ENCODE measurements around the gene TCF12.

TCF12 gene

DNA sequence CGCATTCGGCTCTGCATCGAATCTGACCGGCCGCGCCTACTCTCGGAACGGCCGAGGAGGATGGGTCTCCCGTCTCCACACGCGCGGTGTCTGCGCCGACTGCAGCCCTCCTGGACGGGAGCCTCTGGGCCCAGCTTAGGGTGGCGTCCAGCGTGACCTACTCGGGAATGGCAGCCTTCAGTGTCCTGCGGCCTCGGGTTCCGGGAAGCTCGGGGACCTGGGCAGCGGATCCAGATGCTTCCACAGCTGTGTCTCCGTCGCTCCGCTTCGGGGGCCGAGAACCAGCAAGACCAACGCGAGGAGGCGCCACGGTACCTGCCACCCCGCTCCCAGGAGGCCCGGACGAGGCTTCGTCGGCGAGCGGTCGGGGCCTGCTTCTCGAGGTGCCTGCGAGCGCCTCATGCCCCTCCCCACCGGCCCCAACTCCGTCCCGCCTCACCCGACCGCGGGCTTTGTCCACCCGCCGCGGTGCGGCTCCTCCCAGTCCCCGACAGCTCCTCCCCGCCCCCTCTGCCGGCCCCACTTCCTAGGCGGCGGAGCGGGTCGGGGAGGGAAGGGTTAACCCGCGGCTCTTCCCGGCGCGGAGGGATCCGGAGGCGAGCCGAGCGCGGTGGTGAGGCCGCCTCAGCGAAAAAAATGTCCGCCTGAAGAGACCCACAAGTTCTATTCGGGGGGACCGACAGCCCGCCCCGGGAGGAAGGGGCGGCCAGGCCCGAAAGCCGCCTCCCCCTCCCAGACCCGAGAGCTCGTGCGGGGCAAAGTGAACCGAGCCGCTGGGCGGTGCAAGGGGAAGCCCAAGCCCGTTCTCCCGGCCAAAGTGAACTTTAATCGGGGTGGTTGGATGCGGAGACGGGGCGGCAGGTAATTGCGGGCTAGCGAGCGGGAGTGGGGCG, at the start of gene TCF12:
TSS of gene TCF12 (plus strand) at position 599 of the 893 bp plus-strand sequence. CDS start 1,270 bp downstream, outside the sequence.
- DNase-seq (ENCODE audit: low read depth in 2 of 2) = peak; percentile 96

DNA sequence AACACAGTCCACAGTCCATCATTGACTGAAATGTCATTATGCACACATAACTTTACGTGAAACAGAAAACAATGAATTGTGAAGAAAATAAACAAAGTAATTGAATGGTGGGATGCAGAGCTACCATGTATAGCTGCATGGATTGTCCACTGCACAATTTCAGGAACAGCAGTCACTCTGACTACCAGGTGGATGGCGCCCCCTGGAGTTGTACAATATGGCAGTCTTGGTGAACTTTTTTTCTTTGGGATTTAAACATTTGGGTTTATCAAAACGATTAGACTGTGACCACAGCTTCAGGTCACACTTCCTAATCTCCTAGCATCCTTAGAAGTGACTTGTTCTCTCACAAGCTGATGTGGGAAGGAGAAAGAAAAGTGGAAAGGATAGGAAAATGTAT, 48.9 kb upstream of the TCF12 start:
- no peak for DNase-seq (ENCODE audit: low read depth in 2 of 2)

DNA sequence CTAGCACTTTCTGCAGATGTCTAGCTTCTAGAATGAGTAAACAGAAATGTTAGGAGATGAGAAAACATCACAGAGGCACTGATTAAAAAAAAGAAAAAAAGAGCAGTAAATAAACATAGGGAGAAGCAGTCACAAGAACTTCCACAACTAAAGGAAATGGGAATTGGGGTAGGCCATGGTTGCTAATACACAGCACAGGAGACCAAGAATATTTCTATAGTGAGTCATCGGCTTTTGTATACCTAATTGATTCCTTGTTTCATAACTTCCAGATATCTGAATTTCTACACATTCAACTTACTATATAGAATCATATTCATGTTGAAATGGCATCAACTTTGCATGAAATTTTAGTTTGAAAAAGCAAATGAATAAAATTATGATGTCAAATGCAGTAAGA, 47.3 kb upstream of the TCF12 start:
- DNase-seq (ENCODE audit: low read depth in 2 of 2) = peak; percentile 69 to 74

DNA sequence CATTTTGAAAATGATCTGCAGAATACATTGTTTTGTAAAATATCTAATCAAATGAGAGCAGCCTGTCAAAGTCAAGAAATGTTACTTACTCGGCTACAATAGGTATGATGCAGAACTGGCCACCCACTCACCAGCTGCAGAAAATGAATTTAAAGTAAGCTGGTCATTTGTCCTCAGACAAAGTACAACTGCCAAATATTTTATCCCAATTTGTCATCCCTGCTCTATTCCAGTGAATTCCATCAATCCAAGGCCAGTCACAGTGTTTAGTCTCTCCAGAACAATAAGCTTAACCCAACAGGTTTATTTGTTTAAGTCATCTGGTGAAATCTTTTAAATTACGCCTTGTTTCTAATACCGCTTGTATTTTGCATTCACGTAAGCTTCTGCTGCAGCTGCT, 46.6 kb upstream of the TCF12 start:
- no peak for DNase-seq (ENCODE audit: low read depth in 2 of 2)

GRCh38 chr15:56877255-56877970, 41.0 kb upstream of the TCF12 start:
- no peak for DNase-seq (ENCODE audit: low read depth in 2 of 2)

- no peak for DNase-seq (ENCODE audit: low read depth in 2 of 2)
Measured at GRCh38 chr15:56879502-56879901, 38.9 kb upstream of the TCF12 start.

GRCh38 chr15:56883088-56883487, 35.4 kb upstream of the TCF12 start:
- no peak for DNase-seq (ENCODE audit: low read depth in 2 of 2)

GRCh38 chr15:56886363-56886931, 32.0 kb upstream of the TCF12 start:
- no peak for DNase-seq (ENCODE audit: low read depth in 2 of 2)

GRCh38 chr15:56886932-56887781, 31.3 kb upstream of the TCF12 start:
- peak; percentile 93 to 94 for DNase-seq (ENCODE audit: low read depth in 2 of 2)

DNA sequence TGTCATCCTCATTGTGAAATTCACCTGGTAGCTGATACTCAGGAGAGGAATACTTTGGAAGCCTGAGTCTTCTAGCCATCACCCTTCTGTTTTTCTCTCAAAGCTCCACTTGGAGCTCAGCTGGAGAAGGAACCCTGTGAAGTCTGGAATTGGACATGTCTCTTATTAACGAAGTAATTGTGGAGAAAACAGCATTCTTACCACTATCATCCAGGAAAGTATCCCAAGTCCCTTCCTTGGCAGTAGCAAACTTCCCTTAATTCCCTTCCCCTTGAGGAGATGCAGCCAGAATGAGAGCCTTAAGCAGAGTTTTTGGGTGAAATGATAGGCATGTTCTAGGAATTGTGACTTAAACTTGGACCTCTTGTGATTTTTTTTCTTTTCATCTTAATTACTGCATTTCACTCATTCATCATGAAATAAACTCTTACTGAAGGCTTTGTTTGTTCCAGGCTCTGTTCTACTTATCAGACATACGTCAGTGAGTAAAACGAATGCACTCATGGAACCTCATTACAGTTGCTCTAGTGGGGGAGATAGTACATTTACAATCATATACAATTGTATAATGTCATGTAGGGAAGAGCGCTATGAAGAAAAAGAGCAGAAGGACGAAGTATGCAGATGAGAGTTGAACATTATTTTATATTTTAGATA, 30.5 kb upstream of the TCF12 start:
- no peak for DNase-seq (ENCODE audit: low read depth in 2 of 2)

DNA sequence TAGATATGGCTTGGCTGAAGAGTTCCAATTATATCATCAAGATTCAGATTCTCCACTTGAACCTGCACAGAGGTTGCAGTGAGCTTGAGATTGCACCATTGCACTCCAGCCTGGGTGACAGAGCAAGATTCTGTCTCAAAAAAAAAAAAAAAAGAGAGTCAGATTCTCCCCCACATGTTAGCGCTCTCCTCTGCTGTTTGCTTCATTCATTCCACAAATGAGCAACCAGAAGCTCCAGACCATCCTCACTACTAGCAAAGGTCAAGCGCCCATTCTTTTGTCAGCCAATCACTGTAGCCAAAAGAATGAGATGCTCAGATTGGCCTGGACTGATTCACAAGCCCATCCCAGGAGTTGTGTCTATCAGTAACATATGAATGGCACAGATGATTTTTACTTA, 28.4 kb upstream of the TCF12 start:
- no peak for DNase-seq (ENCODE audit: low read depth in 2 of 2)

DNA sequence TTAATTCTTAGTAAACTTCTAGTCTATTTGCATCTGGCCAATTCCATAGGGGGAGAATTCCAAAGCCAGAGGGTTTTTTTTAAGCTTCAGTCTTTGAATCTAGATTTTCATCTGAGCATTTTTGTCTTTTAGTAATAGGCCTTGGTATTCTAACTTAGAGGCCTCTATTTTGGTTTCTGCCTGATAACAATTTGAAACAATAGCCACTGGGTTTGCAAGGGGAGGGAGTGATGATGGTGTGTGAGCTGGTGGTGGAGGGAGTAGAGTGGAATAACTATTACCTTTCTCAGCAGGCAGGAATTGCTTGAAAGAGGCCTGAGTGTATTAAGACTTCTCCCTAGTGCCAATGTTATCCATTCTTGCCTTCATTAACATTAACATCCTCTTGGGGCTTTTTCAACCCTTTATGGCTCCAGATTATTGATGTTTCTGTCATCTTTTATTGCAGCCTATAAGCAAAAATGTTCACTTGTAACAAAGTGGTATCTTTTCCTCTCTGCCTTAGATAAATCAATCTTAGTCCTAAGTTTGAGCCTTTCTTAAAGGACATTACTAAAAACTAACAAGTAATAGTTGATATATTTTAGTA, 26.5 kb upstream of the TCF12 start:
- no peak for DNase-seq (ENCODE audit: low read depth in 2 of 2)

GRCh38 chr15:56892659-56893363, 25.6 kb upstream of the TCF12 start:
- no peak for DNase-seq (ENCODE audit: low read depth in 2 of 2)

DNA sequence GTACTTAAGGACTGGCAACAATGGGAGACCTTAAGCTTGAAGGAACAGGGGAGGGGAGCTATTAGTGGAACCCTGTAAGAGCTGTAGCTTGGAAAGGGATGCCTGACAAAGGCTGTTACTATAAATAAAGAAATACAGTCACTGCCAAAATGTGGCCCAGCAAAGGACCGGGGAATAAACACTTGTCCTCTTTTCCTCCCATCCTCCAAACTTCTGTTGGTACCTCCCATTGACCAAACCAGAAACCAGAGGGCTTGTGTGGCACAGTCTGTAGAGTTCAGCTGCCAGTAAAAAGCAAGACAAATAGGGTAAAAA, 25.1 kb upstream of the TCF12 start:
- DNase-seq (ENCODE audit: low read depth in 2 of 2) = no peak

DNA sequence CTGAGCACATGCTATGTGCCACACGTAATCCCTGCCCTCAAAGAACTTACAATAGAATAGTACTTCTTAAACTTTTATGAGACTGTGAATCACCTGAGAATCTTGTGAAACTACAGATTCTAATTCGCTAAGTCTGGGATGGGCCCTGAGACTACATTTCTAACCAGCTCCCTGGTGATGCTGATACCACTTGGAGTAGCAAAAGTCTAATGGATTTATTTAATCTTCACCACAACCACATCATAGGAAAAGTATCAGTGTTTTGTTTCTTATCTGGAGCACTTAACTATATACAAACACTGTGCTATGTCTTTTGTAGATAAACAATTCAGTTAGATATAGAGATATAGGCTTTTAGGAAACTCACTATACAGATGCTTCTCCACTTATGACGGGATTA, 23.8 kb upstream of the TCF12 start:
- DNase-seq (ENCODE audit: low read depth in 2 of 2) = no peak

DNA sequence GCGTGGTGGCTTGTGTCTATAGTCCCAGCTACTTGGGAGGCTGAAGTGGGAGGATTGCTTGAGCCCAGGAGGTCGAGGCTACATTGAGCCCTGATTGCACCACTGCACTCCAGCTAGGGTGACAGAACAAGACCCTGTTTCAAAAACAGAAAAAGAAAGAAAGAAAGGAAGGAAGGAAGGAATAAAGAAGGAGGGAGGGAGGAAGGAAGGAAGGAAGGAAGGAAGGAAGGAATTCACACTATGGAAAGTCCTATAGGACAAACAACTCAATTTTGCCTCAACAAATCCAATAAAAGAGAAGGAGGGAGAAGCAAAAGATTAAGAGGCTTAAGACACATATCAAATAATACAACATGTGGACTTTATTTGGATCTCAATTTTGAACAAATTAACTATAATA, 16.5 kb upstream of the TCF12 start:
- DNase-seq (ENCODE audit: low read depth in 2 of 2) = no peak

DNA sequence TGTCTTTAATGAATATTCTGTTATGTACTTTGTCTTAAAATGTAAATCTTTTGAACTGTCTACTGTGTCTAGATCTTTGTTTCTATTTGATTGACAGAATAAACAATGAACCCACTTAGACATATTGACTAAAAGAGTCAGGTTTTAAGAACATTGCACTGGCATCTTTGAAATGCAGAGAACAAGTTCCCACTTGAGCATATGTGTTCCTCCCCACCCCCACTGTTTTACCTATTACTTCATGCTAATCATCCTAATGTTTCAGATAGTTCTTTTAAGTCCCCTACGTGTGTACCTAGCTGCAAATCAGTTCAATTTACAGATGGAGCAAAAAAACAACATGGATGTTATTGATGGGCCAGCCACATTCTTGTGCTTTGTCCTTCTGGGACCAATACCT, 11.7 kb upstream of the TCF12 start:
- no peak for DNase-seq (ENCODE audit: low read depth in 2 of 2)

DNA sequence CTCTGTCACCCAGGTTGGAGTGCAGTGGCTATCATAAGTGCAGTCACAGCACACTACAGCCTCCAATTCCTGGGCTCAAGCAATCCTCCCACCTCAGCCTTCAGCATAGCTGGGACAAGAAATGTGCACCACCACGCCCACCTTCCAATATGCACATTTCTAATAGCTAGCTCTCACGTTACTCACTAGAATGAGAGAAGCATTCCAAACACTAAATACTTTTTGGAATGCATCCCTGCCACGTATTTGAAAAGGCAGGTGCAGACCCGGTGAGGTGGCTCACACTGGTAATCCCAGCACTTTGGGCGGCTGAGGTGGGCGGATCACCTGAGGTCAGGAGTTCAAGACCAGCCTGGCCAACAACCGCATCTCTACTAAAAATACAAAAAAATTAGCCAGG, 7.6 kb upstream of the TCF12 start:
- DNase-seq (ENCODE audit: low read depth in 2 of 2) = no peak

DNA sequence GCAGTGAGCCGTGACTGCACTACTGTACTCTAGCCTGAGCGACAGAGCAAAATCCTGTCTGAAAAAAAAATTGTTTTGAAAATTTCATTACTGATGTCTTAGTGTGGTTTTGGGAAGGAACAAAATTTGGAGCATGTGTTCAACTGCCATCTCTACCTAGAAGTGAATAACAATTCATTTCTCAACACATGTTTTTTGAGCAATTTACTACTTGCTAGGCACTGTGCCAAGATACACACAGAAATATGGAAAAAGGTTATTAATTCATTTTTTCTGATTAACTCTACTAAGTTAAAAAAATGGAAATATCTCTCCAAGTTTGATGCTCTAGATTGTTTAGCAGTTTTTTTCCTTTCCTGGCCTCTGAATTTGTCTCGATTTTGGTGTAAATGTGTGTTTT, 5.2 kb upstream of the TCF12 start:
- no peak for DNase-seq (ENCODE audit: low read depth in 2 of 2)

DNA sequence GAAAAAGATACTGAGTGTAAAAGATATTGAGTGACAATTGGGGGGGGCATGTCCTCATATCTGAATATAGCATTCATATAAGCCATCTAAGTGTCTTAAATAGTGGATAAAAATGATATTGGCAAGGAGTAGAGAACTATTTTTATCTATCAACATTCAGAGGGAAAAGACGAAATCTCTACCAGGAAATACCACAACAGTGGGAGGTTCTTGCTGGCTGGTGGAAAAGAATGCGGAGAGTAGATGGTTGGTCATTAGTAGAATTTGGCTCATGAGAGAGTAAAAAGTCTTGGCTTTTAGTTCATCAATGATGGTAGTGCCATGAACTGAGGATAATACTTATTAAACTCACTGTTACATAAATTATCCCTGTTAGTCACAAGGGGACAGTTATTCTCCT, 4.8 kb upstream of the TCF12 start:
- DNase-seq (ENCODE audit: low read depth in 2 of 2) = no peak

Measured in fibroblast of skin of left biceps (primary cell).